Stimulated activated CD8-positive, alpha-beta memory T cell treated with anti-CD3 and anti-CD28 coated beads, Interleukin-12 subunit alpha, Interleukin-12 subunit beta, amount 100 ng/mL, for 4 hours (primary cell): ENCODE measurements around the gene UBE2H.
"Not testable (repeated sequence)": the region's sequence is repeated elsewhere in the genome, so short reads cannot be mapped to it uniquely, and the experiment has no call there.

Experiments
- DNase-seq: peaks from one replicate; pipeline ENCODE4 v3.0.0-alpha.2; 2020; ENCODE audit warnings: low read depth

The UBE2H gene

DNA sequence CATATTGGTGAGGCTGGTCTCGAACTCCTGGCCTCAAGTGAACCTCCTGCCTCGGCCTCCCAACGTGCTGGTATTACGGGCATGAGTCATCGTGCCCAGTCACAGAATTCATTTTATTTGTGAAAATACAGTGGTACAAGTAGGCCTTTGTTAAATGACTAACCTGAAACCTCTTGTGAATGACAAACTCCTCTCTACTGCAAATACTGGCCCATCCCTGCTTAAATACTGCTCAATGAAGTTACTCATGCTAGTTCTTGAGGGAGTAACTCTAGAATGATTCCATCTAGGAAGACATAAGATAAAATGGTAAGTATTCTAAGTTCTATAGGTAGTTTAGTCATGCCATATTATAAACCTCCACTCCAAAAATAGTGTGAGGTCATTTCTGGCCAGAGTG is 80.7 kb downstream of the UBE2H start:
- DNase-seq, result no peak

DNA sequence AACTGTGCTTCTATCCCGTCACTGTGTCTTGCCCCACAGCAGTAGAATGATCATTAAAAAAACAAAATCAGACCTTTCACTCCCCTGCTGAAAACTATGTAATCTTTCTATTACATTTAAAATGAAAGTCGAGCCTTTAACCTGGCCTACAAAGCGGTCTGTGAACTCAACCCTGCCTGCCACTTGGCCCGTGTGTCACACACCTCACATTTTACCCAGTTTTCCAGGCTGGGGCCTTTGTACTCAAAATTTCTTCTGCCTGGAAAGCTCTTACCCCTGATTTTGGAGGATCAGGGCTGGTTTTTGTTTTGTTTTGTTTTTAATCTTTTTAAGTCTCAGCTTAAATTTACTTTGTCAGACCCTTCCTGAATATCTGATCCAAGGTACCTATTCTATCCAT is 82.1 kb downstream of the UBE2H start:
- DNase-seq, result no peak

DNA sequence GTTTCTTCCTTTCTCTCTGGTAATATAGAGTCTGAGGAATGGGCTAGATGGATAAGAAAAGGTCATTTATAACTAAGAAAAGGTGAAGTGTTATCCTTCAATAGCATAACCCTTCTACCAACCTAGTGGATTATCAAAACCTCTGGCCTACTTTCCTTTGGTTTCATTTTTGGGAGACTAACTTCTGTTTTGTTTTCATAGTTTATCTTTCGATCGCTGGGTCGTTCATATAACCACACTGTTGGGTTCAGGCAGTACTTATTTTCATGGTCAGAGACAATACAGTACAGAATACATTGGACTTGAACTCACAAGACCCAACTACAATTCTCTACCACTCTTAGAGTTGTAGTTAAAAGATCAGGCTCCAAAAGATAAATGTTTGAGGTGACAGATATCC is 86.5 kb downstream of the UBE2H start:
- DNase-seq, result no peak

DNA sequence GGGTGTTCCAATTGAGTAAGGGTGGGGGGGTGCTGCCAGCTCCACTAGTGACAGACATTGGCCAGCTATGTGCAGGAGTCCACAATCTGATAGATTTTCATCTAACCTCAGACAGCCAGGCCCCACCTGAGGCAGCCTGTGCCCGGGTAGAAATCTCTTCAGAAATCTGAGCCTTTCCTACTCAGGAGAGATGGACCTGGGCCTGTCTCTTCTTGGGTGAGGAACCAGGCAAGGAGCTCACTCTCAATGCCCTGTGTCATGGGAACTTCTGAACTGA is 86.9 kb downstream of the UBE2H start:
- DNase-seq, result no peak

DNA sequence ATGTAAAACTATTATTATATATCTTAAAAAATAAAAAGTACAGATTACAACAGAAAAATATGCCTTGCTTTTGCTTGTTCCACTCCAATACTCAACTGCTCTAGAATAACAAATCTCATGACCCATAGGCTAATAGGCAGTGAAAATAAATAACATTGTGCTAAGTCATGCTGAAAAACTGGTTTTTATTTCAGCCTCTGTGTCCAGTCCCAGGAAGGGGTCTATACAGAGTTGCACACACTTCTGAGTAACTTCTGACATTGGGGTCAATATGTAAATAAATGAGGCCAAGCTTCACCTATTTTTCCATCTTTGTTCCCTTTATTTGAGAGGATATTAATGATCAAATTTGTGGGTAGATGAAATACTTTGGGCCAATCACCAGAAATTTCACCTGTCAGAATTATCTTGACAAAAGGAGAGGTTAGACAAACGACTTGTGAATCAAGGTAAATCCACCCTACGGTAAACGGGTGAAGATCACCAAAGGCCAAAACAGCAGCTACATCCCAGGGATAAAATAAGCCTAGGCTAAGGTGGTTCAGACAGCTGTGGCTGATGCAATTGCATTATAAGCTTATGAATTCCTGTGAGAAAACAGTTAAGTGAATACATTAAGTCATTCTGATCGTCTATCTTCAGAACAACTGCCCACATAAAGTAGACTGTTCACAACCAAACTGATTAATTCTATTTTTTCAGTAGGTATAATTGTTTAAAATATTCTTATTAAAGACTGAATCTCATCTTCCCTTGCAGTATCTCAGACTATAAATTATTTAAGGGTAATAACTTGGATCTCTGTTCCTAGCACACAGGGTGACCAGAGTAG is 87.5 kb downstream of the UBE2H start:
- DNase-seq, result no peak

DNA sequence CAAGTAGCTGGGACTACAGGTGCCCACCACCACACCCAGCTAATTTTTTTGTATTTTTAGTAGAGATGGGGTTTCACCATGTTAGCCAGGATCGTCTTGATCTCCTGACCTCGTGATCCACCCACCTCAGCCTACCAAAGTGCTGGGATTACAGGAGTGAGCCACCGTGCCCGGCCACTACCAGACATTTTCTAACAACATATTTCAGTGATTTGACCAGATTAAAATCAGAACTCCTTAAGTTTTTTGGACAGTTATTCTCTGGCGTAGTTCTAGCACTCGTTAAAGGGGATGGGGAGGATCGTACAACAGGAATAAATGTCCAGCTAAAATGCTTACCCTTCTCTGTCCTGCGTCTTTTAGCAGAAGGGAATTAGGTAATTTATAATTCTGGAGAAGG is 88.1 kb downstream of the UBE2H start:
- DNase-seq, result not testable (repeated sequence)

DNA sequence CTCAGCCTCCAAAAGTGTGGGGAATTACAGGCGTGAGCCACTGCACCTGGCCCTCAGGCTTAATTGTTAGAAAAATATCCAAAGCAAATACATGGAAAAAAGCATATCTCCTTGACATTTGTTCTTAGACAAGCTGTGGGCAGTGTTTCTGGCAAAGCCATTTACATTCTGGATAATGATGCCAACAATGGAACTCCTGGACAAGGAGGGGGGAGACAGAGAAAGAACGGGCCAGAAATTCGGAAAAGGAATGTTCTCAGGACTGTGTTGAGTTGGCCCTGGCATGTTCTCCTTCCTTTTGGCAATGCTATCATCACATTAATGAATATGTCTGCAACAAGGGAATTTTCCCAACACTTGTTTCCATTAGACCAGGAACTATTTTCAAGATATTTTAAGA is 88.7 kb downstream of the UBE2H start:
- no peak for DNase-seq

DNA sequence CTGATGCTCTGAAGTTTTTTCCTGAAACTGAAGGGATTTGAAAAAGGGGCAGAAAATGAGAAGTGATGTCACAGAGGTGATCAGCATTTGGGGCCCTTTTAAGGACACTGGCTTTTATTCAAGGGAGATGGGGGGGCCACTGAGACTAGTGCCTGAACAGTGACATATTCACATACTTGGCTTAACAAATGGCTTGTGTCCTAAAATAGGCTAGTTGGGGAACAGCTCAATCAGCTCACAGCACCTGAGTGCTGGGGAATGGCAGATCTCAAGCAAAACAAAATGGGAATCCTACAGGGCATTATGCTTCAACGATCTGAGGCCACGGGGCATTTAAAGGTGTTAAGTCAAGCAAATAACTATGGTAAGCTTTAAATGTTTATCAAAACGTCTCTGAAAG is 90.1 kb downstream of the UBE2H start:
- no peak for DNase-seq

DNA sequence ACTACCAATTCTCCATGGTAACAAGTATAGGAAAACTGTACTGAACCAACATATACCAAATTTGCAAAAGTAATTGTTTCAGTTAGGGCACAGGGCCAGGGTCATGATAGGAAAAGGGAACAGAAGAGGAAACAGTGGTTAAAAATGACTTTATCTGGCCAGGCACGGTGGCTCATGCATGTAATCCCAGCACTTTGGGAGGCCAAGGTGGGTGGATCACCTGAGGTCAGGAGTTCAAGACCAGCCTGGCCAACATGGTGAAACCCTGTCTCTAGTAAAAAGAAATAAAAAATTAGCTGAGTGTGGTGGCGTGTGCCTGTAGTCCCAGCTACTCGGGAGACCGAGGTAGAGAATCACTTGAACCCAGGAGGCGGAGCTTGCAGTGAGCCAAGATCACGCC is 92.0 kb downstream of the UBE2H start:
- not testable (repeated sequence) for DNase-seq

DNA sequence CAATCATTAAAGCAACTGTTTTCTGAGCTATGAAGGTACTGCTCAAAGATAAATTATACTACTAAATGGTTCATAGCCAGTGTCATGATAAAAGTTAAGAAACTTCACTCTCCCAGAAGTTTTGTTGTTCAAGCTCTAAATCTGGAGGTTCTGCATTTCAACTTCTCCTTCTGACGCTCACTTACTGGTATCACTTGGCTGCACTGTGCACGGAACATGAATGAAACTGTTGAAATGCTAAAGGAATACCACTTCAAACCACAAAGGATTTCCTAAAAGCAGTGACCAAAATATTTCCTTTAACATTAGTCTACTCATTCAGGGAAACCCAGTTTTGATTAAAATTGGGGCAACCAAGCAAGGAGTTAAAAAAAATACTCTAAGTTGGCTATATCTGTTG is 93.6 kb downstream of the UBE2H start:
- no peak for DNase-seq

DNA sequence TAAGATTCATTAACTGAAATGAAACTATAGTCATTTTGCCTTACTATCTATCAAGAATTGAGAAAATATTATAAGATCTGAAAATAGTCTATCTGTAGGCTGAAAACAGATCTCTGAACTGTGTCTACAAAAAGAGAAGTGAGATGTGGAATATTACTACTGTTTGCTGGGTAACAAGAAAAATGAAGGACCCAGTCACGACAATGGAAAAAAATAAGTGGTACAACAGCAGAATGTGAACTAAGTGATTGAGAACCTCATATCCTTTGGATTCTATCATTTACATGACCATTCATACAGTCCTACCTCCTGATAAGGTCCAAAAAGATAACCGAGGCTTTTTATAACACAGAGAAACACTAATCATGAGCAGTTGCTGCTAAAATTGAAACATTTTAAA is 94.3 kb downstream of the UBE2H start:
- DNase-seq, result no peak

DNA sequence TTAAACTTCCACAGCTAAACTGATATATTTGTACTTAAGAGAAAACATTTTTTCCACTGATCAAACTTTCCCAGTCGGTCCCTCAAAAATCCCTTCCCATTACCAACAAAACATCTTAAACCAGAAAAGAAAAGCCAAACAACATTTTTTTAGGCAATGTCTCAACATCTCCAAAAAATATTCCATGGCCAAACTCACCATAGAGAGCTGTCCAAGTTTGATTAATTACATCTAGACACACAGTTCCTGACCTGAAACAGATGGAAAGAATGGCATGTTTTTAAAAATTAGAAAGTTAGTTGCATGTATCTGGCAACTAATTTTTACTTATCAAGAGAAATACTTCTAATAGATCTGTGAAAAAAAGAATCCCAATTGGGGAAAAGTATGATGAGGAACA is 95.4 kb downstream of the UBE2H start:
- no peak for DNase-seq

DNA sequence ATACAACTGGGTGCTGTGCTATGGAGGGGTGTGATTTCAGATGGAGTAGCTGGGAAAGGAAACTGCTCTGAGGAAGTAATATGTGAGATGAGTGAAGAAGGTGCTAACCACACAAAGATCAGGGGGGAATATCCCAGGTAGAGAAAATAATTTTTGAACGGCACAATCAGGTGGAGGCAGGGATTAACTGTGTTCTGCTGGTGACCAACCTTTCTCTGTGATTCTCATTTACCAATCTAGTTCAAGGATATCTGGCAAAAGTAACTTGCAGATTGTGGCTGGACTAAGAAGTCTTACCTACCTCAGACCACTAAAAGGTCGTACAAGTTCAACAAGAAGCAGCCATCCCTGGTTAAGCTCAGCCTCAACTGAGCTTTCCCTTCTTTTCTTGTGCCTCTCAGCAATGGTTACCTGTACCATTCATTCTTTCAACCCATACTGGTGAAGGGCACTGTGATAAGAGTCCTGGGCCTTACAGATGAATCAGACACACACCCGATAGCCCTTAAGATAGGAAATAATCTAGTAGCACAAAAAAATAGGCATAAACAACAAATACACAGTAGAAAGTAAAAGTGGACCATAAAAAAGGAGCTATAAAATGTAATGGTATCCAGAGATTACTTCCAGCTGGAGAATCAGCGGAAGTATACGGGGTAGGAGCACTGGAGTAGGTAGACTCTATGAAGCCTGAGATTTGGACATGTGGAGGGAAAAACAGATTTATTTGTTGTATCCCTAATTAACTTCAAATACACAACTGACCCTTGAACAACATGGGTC is 96.6 kb downstream of the UBE2H start:
- DNase-seq, result no peak

DNA sequence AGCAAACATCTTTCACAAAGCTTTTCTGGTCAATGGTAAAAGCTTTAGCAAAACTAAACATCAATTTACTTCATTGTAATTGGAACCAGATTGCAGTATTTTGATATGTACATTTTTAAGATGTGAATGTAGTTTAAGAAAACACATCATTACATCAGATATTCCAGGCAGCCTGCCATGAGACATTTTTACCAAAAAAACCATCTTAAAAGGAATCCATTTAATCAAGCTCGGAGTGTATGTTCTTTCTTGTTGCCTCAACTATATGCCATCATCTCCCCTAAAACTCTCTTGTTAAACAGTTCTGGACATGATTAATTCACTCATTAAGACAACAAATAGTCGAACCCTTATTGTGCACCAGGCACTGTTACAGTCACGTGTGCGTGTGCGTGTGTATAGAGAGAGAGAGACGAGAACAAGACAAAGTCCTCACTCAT is 97.5 kb downstream of the UBE2H start:
- no peak for DNase-seq

DNA sequence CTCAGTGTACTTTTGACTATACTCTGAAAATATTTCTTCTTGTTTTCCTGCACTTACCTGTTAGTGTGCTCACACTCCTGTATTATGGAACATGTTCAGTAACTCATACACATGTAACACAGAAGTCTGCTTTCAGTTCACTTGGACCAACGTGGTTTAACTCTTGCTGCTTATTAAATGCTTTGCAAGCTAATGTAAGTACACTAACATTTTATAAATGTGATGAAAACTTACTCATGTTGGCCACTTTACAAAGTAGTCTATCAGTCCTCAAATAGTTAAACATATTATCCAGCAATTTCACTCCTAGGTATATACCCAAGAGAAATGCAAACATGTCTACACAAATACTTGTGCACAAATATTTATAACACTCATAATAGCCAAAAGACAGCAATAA is 98.4 kb downstream of the UBE2H start:
- no peak for DNase-seq

DNA sequence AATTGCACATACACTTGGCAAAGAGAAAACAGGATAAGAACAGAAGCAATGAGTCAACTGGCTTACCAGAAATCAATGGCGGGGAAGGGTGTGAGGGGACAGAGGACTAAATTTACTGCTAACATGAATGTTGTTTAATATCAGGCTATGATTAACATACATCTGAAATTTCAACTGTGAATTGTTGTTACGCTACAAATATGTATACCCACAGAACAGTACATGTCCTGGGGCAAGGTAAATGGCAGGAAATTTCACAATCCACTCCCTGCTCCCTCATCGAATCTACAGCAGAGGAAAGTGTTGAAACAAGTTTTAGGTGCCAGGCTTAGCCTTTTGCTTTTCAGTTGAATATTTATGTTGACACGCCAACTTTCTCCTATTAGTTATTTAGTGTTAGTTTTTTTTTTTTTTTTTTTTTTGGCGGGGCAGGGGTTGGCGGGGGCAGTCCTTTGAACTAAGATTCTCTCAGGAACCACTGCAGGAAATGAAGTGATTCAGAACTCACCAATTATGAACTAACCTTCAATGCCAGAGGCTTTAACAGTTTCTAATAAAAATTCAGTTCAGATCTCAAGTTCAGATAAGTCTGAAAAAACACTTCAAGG is 99.0 kb downstream of the UBE2H start:
- DNase-seq, result no peak

DNA sequence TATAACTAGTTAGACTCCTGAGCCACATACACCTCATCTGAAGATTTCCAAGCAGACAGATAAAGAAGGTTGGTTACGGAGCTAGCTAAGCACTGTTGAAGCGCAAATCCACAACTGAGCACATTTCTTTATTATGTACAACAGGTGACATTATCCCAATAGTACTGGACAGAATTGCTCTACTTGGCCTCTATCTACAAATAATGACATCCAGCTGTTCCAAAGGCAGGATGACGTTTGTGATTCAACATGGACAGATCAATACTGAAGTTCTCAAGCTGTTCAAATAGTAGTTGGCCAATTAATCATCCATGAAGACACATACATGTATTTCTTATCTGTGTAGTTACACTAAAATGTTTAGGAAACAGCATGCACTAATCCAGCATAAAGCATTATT is 101.0 kb downstream of the UBE2H start:
- no peak for DNase-seq

DNA sequence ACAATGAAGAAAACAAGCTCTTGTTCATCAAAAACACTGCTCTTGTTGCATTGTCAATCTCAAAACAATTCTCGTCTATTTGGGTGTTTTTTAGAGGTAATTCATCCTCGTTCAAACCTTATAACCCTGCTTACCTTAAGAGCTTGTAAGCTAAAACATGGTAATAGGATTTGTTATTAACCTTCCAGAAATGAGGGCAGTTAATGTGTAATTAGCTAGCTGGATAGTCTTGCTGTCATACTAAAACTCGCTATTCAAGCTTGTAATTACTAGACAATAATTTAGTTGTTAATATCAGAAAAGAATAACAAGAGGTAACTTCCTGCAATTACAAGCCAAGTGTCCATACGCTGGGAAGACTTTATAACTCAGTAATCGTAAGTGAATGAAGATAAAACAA is 101.6 kb downstream of the UBE2H start:
- no peak for DNase-seq

DNA sequence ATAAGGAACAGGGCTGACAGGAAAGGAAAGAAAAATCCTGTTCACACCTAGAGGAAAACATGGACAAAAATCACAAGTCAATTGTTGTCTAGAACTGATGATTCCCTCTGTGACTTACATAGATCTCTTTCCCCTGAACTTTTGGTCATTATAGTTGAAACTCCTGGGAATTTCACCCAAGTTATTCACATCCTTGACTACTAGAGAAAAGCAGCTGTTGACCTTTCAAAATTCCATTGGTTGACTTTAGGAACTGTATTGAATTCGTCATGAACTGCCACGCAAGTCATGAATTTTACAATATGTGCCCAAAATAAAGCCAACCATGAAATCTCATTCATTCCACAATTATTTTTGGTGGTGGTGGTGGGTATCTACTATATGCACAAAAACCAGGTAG is 104.3 kb downstream of the UBE2H start:
- no peak for DNase-seq

DNA sequence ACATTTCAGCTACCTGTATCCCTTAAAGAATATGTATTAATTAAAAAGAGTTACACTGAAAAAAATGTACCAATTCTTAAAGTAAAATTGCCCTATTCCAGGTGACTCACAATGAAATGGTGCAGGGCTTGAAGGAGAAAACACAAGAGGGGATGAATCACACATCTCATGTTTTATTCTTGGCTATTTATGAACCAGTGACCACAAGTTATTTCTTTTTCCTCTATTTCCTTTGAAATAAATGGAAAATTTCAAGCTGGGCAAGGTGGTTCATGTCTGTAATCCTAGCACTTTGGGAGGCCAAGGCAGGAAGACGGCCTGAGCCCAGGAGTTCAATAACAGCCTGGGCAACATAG is 106.8 kb downstream of the UBE2H start:
- DNase-seq, result no peak

DNA sequence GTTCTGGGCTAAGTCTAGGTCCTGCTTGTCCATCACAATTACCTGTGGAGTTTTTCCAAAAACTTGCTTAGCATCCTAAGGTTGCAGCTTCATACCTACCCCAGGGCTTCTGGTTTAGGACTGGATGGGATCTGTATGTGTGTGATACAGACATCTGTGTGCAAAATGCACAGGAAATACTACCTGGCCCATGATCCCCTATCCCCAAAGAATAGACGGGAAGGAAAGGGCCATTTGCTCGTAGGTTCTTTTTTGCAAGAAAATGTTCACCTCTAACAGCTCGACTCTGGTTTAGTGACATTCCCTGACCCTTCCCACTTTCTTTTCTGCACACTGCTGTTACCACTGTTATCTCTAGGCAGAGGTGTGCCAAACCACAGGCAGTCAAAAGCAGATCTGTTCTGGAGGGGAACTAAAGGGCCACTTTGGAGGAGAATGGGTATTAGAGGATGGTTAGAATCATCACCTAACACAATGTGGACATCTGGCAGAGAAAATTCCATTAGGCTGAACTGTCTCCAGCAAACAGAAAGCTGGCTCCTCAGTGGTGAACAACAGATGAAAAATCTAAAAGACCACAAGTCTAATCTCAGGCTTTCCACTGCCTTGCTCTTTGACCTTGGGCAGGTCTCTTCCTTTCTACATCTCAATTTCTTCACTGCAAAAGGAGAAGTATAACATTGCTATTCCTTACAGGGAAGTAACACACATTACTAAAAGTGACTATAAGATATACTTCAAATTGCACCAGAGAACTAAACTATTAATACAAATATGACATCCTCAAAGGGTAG is 107.4 kb downstream of the UBE2H start:
- no peak for DNase-seq

DNA sequence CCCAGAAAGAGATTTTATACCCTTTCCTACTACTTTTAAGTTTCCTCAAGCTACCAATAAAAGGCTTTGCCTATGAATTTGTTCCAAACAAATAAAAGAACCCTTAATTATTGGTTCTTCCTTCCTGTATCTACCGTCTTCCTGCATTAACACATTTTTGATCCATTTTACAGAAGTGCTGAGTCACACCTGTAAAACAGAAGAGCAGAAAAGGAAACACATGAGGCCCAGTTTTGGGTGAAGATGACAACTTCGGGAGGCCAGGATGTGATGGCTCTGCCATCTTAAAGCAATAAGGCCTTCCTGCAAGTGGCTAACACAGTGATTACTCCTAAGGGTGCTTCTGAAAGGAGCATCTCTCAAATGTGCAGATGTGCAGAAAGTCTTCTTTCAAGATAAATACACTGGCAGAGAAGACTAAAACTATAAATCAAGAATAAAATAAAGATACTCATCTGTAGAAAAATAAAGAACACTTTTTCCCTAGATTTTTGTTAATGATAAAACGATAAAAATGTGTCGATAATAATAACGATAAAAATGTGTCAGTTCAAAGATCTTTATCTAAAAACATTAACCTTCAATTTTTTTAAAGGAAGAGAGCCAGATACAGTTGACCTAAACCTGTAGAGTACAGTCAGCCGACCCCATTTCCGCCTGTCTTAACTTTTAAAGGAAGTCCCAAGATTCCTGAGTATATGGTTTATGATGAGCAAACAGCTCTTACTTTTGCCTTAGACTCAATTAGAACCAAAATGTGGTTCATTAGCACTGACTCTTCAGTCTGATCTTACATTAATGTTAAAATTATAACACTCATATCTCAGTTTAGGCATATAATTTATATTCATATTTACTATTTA is 108.6 kb downstream of the UBE2H start:
- DNase-seq, result no peak
